Renal pelvis (tissue), 4 donors: Measurements from ENCODE around the gene C1orf21. TPM values are rescaled to one million over a fixed set of nuclear protein-coding genes. Genes with fewer than 3 reads are reported as not detected.

Experiments used
- DNase-seq: peaks from one replicate; pipeline ENCODE4 v3.0.0-alpha.2; 2013
- polyA plus RNA-seq, 3 donors: library from polyadenylated mRNA; unstranded; fragments of 120-200 nt; gene quantifications; one replicate each; pipeline ENCODE4 v1.2.1, GENCODE V29; 2013; ENCODE audit not compliant: insufficient read length in 3 of 3

The C1orf21 gene
- polyA plus RNA-seq, 3 donors = 28.2 to 31.9 (median 29.2) TPM

- DNase-seq = no peak
Observed at GRCh38 chr1:184649451-184649888, 262.6 kb downstream of the C1orf21 start.

GRCh38 chr1:184650177-184650866 lies 263.5 kb downstream of the C1orf21 start:
- no peak for DNase-seq

DNA sequence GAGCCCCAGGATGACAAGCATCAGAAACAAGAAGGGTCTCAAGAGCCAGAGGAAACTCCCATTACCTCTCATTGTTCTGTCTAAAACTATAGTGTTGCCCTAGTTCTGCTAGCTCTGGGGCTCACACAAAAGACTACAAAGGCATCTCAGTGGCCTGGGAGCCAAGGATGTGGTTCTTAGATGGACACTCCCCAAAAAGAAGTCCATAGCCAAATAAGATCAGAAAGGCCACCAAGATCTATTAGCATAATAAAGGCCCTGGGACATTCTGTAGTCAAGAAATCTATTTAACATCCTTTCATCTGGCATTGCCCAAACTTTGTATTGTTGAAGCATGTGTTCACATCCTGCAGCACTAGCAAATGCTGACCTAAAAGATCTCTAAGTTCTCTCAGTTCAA lies 268.4 kb downstream of the C1orf21 start:
- no peak for DNase-seq

GRCh38 chr1:184656221-184656620 lies 269.4 kb downstream of the C1orf21 start:
- no peak for DNase-seq

GRCh38 chr1:184658055-184658454 lies 271.2 kb downstream of the C1orf21 start:
- no peak for DNase-seq

- DNase-seq = no peak
Observed at GRCh38 chr1:184660462-184661191, 273.8 kb downstream of the C1orf21 start.

DNA sequence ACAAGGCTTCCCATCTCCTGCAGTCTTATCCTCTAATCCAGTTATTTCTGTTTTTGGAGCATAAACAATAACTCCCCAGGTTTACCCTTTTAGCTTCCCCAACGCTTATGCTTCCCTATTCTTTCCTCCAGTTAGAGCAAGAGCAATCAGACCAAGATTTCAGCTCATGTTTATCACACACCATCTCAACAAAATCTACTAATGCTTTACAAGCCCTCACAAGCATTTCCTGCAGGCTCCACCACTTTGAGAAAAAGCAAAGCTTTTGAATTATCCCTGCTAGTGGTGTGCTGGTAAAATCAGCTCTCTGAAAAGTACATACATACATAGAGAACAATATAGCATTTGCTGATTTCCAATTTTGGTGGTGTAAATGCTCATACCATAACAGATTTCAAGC lies 275.0 kb downstream of the C1orf21 start:
- DNase-seq = no peak

DNA sequence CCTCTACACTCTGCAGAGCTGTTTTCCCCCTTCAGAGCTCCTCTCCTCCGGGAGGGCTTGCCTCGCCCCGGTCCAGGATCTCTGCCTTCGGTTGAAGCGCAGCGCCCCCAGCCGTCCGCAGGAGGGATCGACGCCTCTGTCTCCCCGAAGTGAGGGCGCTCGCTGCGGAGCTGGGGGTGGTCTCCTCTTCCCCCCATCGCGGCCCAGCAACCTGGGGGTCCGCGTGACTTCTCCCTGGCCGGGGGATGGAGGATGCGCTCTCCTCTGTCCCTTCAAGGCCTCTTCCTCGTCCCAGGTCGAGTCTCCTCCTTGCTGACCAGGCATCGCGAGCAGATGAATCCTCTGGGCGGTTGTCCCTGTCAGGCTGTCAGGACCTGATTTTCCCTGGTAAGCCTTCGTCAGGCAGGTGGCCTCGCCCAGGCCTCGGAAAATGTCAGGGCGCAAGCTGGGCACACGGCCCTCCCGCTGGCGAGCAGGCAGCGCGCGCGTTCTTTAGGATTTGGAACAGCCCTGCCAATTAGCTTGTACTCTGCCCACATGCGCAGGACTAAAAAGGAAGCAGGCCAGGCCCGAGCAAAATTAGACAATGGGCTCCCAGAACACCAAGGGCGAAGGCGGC lies 277.3 kb downstream of the C1orf21 start:
- DNase-seq = peak; percentile 61

DNA sequence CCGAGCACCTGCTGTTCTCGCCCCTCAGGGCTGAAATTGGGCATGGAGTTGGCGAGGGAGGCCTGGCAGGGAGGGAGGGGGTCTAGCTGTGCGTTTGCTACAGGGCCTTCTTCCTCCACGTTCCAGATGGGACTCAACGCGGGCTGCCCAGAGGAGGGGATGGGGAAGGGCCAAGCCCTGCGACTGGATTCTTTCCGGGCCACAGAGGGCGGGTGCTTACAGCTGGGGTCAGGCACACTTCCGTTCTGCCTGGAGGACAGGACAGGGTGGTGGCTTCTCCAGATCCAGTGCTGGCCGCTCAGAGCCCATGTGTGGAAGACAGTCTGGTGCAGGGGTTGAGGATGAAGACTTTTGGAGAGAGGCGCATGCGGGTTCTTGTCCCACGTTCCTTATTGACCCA lies 277.8 kb downstream of the C1orf21 start:
- DNase-seq = no peak

DNA sequence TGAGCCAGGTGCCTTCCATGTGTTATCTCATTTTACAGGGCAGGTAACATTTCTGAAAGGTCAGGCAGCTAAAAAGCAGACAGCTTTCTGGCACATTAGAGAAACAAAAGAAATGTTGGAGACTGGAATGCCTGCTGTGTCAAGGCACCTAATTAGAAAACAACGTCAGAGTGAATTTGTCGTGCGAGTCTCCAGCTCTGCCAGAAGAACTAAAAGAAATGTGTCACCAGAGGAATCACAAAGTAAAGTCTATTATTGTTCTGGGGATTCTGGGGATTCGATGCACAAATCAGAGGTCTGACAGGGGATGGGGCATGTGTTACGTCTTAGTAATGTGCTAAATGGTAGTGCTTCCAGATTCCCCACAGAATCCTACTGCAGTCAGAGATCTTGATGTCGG lies 278.5 kb downstream of the C1orf21 start:
- DNase-seq = no peak

DNA sequence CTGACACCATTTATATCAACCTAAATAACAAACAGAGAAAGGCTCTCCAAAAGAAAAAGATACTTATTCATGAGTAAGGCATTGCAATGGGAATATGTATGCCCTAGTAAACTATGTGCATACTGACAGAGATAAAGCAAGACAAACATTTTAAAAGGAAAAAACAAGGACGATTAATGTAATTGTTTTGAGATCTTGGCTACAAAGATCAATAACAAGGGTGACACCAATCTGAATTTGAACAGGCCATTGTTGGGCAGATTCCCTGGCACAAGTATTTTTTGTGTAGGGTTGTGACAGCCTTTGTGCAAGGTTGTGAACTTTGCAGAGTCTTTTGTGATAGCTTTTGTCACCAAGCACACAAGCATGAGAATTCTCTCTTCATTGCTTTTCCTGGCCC lies 282.6 kb downstream of the C1orf21 start:
- no peak for DNase-seq

- no peak for DNase-seq
Observed at GRCh38 chr1:184672013-184672726, 285.3 kb downstream of the C1orf21 start.

DNA sequence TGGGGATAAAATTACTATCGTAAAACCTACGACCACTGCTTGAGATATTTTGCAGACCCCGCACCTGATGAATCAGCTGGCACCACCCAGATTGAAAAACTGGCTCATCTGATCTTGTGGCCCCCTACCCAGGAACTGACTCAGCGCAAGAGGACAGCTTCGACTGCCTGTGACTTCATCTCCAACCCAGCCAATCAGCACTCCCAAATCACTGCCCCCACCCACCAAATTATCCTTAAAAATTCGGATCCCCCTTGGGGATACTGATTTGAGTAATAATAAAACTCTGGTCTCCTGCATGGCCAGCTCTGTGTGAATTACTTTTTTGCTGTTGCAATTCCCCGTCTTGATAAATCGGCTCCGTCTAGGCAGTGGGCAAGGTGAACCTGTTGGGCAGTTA lies 286.5 kb downstream of the C1orf21 start:
- DNase-seq = no peak

GRCh38 chr1:184677344-184677743 lies 290.5 kb downstream of the C1orf21 start:
- no peak for DNase-seq
